Astrocyte of the spinal cord (primary cell): Measurements from ENCODE around the gene GAL3ST3.

Experiments used
- DNase-seq: peaks from one replicate; pipeline ENCODE4 v3.0.0; 2011; ENCODE audit warnings: low read depth, low spot score
- H3K4me3 ChIP-seq: 2 replicates; pipeline ENCODE4 v1.5.1; 2011; ENCODE audit warnings: low read depth, mild to moderate bottlenecking, low read length, moderate library complexity
- CTCF ChIP-seq: IDR thresholded peaks from 2 replicates; pipeline ENCODE4 v1.5.1; 2012; ENCODE audit warnings: low read depth, mild to moderate bottlenecking, low read length, inconsistent platforms
- in situ Hi-C: cut with HindIII; loops from 2 replicates; pipeline ENCODE4 v1.10.0; 2017; ENCODE audit warnings: low sequenced_read_pairs

The GAL3ST3 gene

GRCh38 chr11:66045177-66045639, 3.8 kb downstream of the GAL3ST3 start:
- peak; percentile 69 for DNase-seq
- peak; percentile 97 for TF ChIP-seq CTCF
- H3K4me3 ChIP-seq = no peak overlapping the region
- in situ Hi-C loops = no loop called here

GRCh38 chr11:66044757-66045156, 4.2 kb downstream of the GAL3ST3 start:
- TF ChIP-seq CTCF = no peak
- no peak for DNase-seq
- no peak overlapping the region for H3K4me3 ChIP-seq
- in situ Hi-C loops = no loop called here

GRCh38 chr11:66042996-66043906, 5.7 kb downstream of the GAL3ST3 start:
- no peak for TF ChIP-seq CTCF
- no peak overlapping the region for H3K4me3 ChIP-seq
- in situ Hi-C loops = no loop called here
- DNase-seq = no peak

- DNase-seq = no peak
- H3K4me3 ChIP-seq = no peak overlapping the region
- no peak for TF ChIP-seq CTCF
Observed at GRCh38 chr11:66042227-66042995, 6.5 kb downstream of the GAL3ST3 start.

GRCh38 chr11:66039765-66040164, 9.2 kb downstream of the GAL3ST3 start:
- no peak overlapping the region for H3K4me3 ChIP-seq
- no peak for DNase-seq
- in situ Hi-C loops = no loop called here
- no peak for TF ChIP-seq CTCF

More at GRCh38 chr11:66042227-66042995, 6.5 kb downstream of the GAL3ST3 start:
- in situ Hi-C loops = no loop called here

- no peak overlapping the region for H3K4me3 ChIP-seq
- DNase-seq = no peak
- no peak for TF ChIP-seq CTCF
- in situ Hi-C loops = no loop called here
Observed at GRCh38 chr11:66037327-66037726, 11.6 kb downstream of the GAL3ST3 start.
